ENCODE results near the gene HYAL2. TPM values are rescaled to one million over a fixed set of nuclear protein-coding genes. Genes with fewer than 3 reads are reported as not detected.
"Not testable (repeated sequence)": the region's sequence is repeated elsewhere in the genome, so short reads cannot be mapped to it uniquely, and the experiment has no call there.

HYAL2 gene
- total RNA-seq, 2 experiments from 2014 or later = 6.7 to 7.2 TPM

DNA sequence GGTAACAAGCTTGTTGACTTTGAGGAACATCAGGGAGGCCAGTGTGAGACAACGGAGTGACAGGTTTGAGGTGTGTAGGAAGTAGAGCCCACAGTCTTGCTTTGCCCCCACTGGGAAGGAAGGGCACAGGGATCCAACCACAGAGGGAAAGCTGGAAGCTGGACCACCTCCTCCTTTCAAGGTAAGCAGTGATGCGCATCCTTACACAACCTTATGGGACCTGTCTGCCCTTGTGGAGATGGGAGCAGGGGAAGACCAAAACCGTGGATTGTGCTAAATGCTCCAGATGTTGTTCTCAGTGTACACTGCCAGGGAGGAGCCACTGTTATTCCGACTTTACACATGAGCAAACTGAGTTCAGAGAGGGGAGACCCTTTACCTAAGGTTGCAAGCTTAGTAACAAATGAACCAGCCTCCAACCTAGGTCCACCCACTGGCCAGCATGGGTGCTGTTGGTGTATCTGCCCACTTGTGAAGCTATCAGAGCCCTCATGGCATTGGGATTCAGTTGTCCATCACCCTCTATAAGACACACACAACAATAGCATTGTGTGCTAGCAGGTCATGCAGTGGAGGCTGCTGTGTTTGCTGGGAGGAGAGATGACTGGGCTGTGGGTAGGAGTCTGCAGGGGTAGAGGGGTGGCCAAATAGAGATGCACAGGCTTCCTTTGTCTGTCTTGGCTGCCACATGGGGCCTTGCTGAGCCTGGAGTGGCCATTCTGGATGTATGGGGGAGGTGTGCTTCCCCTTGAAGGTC lies 44.2 kb downstream of the HYAL2 start:
- Mint-ChIP-seq H3K9me3 (no peaks in the 10 kb centered on the region), H3K36me3 (ENCODE audit: low read depth) (no peaks in the 10 kb centered on the region), H3K27me3 (peaks cover 42% of the 10 kb centered on the region), H3K4me3 (no peak overlapping the region), H3K27ac (no peak overlapping the region), H3K4me1 (peaks cover 20% of the 10 kb centered on the region)
- no peak for DNase-seq
- ChIA-PET POLR2A (interaction anchor here (1.4 to 2.3 kb wide), 3 partner anchors 17 to 32 kb away, joined by 3 to 12 read pairs (median 5); partner anchors contain the start of genes HYAL3 and NAA80), CTCF (interaction anchor here (0.9 to 1.3 kb wide), 3 partner anchors 21 to 86 kb away, joined by 3 read pairs; partner anchors contain the start of genes HYAL3 and NAA80)

DNA sequence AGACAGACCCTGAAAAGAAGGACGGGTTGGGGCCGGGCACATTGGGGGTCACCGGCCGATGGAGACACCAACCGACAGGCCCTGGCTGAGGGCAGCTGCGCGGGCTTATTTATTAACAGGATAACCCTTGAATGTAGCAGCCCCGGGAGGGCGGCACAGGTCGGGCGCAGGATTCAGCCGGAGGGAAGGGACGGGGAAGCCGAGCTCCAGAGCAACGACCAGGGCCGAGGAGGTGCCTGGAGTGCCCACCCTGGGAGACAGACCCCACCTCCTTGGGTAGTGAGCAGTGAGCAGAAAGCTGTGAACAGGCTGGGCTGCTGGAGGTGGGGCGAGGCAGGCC lies 45.8 kb downstream of the HYAL2 start:
- Mint-ChIP-seq H3K27me3 (peaks cover 48% of the 10 kb centered on the region), H3K36me3 (ENCODE audit: low read depth) (no peaks in the 10 kb centered on the region), H3K9me3 (no peaks in the 10 kb centered on the region), H3K4me3 (no peak overlapping the region), H3K4me1 (peaks cover 29% of the 10 kb centered on the region), H3K27ac (no peak overlapping the region)
- ChIA-PET CTCF (interaction anchor here (0.8 to 2.6 kb wide), 4 partner anchors 15 to 82 kb away, joined by 4 to 10 read pairs (median 6); partner anchors contain the start of genes HYAL3, IFRD2 and NAA80), POLR2A (interaction anchor here (1.1 to 2.0 kb wide), 4 partner anchors 10 to 41 kb away, joined by 3 to 6 read pairs (median 5); partner anchors contain the start of genes HYAL3, IFRD2 and NAA80)
- no peak for DNase-seq

DNA sequence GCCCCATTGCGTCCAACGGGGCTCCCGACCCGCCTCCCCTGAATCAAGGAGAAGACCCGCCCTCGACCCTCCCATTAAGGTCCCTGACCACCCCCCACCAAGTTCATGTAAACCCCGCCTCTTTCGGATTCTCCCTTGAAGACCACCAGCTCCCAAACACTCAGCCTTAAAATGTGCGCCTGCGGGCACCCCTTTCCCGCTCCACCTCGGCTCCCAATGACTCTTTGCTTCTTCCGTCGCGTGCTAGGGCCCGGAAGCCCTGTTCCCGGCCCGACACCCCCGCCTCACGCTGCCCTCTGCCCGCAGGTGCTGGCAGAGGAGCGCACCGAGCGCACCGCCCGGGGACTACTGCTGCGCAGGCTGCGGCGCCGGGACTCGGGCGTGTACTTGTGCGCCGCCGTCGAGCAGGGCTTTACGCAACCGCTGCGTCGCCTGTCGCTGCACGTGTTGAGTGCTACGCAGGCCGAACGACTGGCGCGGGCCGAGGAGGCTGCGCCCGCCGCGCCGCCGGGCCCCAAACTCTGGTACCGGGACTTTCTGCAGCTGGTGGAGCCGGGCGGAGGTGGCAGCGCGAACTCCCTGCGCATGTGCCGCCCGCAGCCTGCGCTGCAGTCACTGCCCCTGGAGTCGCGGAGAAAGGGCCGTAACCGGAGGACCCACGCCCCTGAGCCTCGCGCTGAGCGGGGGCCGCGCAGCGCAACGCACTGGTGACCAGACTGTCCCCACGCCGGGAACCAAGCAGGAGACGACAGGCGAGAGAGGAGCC lies 46.4 kb downstream of the HYAL2 start:
- peaks cover 33% of the 10 kb centered on the region for H3K4me1 Mint-ChIP-seq
- peaks cover 48% of the 10 kb centered on the region for H3K27me3 Mint-ChIP-seq
- peak; percentile 44 for DNase-seq
- H3K9me3 Mint-ChIP-seq = no peaks in the 10 kb centered on the region
- POLR2A ChIA-PET = interaction anchor here (1.1 to 2.0 kb wide), 5 partner anchors 11 to 156 kb away, joined by 3 to 6 read pairs (median 4); partner anchors contain the start of genes HYAL3, IFRD2 and NAA80
- H3K27ac Mint-ChIP-seq = no peak overlapping the region
- CTCF ChIA-PET = interaction anchor here (1.2 to 2.6 kb wide), 4 partner anchors 16 to 82 kb away, joined by 3 to 10 read pairs (median 6); partner anchors contain the start of gene IFRD2
- H3K4me3 Mint-ChIP-seq = no peak overlapping the region
- H3K36me3 Mint-ChIP-seq (ENCODE audit: low read depth) = no peaks in the 10 kb centered on the region

DNA sequence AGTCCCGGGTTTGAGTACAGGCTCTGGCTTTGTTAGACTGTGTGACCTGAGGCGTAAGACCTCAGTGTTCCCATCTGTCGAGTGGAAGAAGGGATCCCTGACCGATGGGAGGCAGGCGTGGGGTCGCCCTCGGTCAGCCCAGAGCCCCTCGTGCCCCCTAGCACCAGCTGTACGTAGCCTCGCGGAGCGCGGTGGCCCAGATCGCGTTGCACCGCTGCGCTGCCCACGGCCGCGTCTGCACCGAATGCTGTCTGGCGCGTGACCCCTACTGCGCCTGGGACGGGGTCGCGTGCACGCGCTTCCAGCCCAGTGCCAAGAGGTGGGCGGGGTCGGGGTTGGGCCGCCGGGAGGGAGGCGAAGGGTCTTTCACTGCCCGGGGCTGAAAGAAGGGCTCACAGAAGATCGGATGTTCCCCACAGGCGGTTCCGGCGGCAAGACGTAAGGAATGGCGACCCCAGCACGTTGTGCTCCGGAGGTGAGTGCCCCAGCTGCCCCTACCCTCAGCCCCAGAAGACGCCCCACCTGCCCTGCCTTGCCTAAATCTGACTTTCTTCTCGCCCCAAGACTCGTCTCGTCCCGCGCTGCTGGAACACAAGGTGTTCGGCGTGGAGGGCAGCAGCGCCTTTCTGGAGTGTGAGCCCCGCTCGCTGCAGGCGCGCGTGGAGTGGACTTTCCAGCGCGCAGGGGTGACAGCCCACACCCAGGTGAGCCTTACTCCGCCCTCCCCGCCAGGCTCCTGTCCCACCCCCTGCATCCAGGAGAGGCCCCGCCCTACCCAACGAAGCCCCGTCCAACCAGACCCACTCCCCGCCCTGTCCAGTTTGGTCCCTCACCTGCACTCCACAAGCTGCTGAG lies 47.2 kb downstream of the HYAL2 start:
- peaks cover 48% of the 10 kb centered on the region for H3K27me3 Mint-ChIP-seq

DNA sequence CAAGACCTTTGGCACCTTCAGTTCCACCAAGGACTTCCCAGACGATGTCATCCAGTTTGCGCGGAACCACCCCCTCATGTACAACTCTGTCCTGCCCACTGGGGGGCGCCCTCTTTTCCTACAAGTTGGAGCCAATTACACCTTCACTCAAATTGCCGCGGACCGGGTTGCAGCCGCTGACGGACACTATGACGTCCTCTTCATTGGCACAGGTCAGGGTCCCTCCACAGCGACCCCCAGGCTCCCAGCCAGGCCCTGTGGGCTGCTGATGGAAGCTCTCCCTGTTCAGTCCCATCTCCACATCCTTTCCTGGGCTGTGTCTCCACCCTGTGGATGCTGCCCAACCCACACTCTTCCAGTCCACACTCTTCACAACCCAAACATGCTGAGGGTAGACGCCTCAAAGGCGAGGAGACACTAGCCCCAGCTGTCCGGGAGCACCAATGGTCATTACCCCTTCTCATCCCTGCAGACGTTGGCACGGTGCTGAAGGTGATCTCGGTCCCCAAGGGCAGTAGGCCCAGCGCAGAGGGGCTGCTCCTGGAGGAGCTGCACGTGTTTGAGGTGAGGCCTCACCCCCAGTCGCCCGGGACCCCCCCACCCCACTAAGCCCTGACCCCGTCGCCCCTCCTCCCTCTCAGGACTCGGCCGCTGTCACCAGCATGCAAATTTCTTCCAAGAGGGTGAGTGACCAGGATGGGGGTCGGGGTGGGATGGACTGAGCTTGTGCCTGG lies 48.0 kb downstream of the HYAL2 start:
- ChIA-PET POLR2A (interaction anchor here (1.1 kb wide), 1 partner anchor 10 kb away, joined by 3 read pairs; no protein-coding TSS in a partner anchor), CTCF (interaction anchor here (0.7 to 2.6 kb wide), 11 partner anchors 9 to 80 kb away, joined by 3 to 10 read pairs (median 3); partner anchors contain the start of genes HYAL2 and IFRD2)
- peak overlapping the region; percentile 22 for H3K27ac Mint-ChIP-seq
- peak overlapping the region; percentile 39 for H3K4me3 Mint-ChIP-seq
- H3K36me3 Mint-ChIP-seq (ENCODE audit: low read depth) = no peaks in the 10 kb centered on the region
- H3K9me3 Mint-ChIP-seq = no peaks in the 10 kb centered on the region
- peaks cover 33% of the 10 kb centered on the region for H3K4me1 Mint-ChIP-seq
- peak; percentile 84 for DNase-seq
- peaks cover 48% of the 10 kb centered on the region for H3K27me3 Mint-ChIP-seq

More for the DNA sequence above, 47.2 kb downstream of the HYAL2 start:
- DNase-seq = no peak
- Mint-ChIP-seq H3K4me3 (no peak overlapping the region), H3K36me3 (ENCODE audit: low read depth) (no peaks in the 10 kb centered on the region), H3K9me3 (no peaks in the 10 kb centered on the region), H3K4me1 (peaks cover 33% of the 10 kb centered on the region), H3K27ac (no peak overlapping the region)
- ChIA-PET POLR2A (interaction anchor here (1.1 to 2.0 kb wide), 5 partner anchors 11 to 155 kb away, joined by 3 to 6 read pairs (median 4); partner anchors contain the start of genes HYAL3, IFRD2 and NAA80), CTCF (interaction anchor here (0.7 to 2.6 kb wide), 12 partner anchors 8 to 81 kb away, joined by 3 to 10 read pairs (median 3); partner anchors contain the start of genes HYAL2 and IFRD2)

- Mint-ChIP-seq H3K9me3 (no peaks in the 10 kb centered on the region), H3K27ac (no peak overlapping the region), H3K36me3 (ENCODE audit: low read depth) (no peaks in the 10 kb centered on the region), H3K4me1 (peaks cover 33% of the 10 kb centered on the region), H3K27me3 (peaks cover 49% of the 10 kb centered on the region), H3K4me3 (no peak overlapping the region)
- POLR2A ChIA-PET = no interaction called here
- CTCF ChIA-PET = interaction anchor here (2.2 kb wide), 1 partner anchor 47 kb away, joined by 10 read pairs; no protein-coding TSS in a partner anchor
- no peak for DNase-seq
These were observed 48.9 kb downstream of the HYAL2 start for GRCh38 chr3:50273689-50274065.

DNA sequence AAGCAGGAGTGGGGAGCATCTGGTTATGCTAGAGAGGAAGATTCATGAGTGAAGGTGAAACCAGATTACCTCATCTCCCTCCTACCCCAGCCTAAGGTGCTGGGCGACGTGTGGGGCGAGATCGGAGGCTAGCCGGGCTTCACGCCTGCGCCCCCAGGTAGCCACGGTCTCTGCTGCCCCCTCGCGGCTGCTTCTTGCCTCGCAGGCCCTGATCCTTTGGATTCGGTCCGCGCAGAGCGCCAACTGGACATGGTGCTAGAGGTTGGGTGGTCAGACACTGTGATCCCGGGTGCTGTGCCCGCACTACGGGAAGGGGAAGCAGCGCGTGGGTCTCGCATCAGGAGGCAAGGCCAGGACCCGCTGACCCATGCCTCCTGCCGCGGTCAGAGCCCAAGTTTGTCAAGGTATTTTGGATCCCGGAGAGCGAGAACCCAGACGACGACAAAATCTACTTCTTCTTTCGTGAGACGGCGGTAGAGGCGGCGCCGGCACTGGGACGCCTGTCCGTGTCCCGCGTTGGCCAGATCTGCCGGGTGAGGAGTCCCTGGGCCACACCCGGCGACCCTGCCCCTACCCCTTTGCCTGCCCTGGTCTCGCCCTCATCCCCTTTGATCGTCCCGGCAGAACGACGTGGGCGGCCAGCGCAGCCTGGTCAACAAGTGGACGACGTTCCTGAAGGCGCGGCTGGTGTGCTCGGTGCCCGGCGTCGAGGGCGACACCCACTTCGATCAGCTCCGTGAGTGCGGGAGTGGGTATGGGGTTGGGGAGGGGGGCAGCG lies 49.4 kb downstream of the HYAL2 start:
- peak; percentile 90 for DNase-seq
- Mint-ChIP-seq H3K27me3 (peaks cover 49% of the 10 kb centered on the region), H3K36me3 (ENCODE audit: low read depth) (no peaks in the 10 kb centered on the region), H3K4me1 (peaks cover 33% of the 10 kb centered on the region), H3K9me3 (no peaks in the 10 kb centered on the region), H3K4me3 (peak overlapping the region; percentile 62), H3K27ac (no peak overlapping the region)
- CTCF ChIA-PET = interaction anchor here (1.6 to 3.9 kb wide), 5 partner anchors 26 to 78 kb away, joined by 6 to 18 read pairs (median 9); no protein-coding TSS in a partner anchor
- POLR2A ChIA-PET = no interaction called here

GRCh38 chr3:50272538-50272910 lies 50.0 kb downstream of the HYAL2 start:
- Mint-ChIP-seq H3K4me1 (peaks cover 33% of the 10 kb centered on the region), H3K27me3 (peaks cover 48% of the 10 kb centered on the region)
- not testable (repeated sequence) for H3K36me3 Mint-ChIP-seq (ENCODE audit: low read depth); H3K4me3 Mint-ChIP-seq; H3K9me3 Mint-ChIP-seq; DNase-seq; H3K27ac Mint-ChIP-seq
- CTCF ChIA-PET = interaction anchor here (0.7 to 3.9 kb wide), 9 partner anchors 26 to 291 kb away, joined by 3 to 18 read pairs (median 6); partner anchors contain the start of gene GNAI2
- POLR2A ChIA-PET = interaction anchor here (1.2 kb wide), 1 partner anchor 20 kb away, joined by 3 read pairs; the partner anchor contains the start of gene IFRD2

GRCh38 chr3:50271314-50271936 lies 51.1 kb downstream of the HYAL2 start:
- H3K27ac Mint-ChIP-seq = no peak overlapping the region
- H3K36me3 Mint-ChIP-seq (ENCODE audit: low read depth) = no peaks in the 10 kb centered on the region
- POLR2A ChIA-PET = interaction anchor here (0.6 to 1.7 kb wide), 6 partner anchors 21 to 154 kb away, joined by 3 to 8 read pairs (median 3); partner anchors contain the start of gene IFRD2
- H3K4me1 Mint-ChIP-seq = peaks cover 33% of the 10 kb centered on the region
- CTCF ChIA-PET = interaction anchor here (1.1 to 3.9 kb wide), 6 partner anchors 25 to 149 kb away, joined by 3 to 18 read pairs (median 7); partner anchors contain the start of gene GNAI2
- H3K9me3 Mint-ChIP-seq = no peaks in the 10 kb centered on the region
- DNase-seq = no peak
- peaks cover 49% of the 10 kb centered on the region for H3K27me3 Mint-ChIP-seq
- no peak overlapping the region for H3K4me3 Mint-ChIP-seq

GRCh38 chr3:50270422-50271224 lies 51.9 kb downstream of the HYAL2 start:
- no peak for DNase-seq
- ChIA-PET CTCF (interaction anchor here (1.4 to 3.9 kb wide), 3 partner anchors 24 to 54 kb away, joined by 5 to 18 read pairs (median 6); no protein-coding TSS in a partner anchor), POLR2A (interaction anchor here (0.9 to 1.7 kb wide), 3 partner anchors 24 to 153 kb away, joined by 3 to 8 read pairs (median 4); no protein-coding TSS in a partner anchor)
- H3K4me3 Mint-ChIP-seq = no peak overlapping the region
- H3K4me1 Mint-ChIP-seq = peaks cover 28% of the 10 kb centered on the region
- H3K27ac Mint-ChIP-seq = no peak overlapping the region
- H3K27me3 Mint-ChIP-seq = peaks cover 47% of the 10 kb centered on the region
- no peaks in the 10 kb centered on the region for H3K36me3 Mint-ChIP-seq (ENCODE audit: low read depth)
- H3K9me3 Mint-ChIP-seq = no peaks in the 10 kb centered on the region

All from activated CD4-positive, alpha-beta memory T cell treated with anti-CD3 and anti-CD28 coated beads, Interleukin-2, amount 10 ng/mL, durations not matched to agents 7 days and 5 days (primary cell).